Upper lobe of left lung (tissue), 4 donors: ENCODE results near the gene SVEP1.

Experiments used
- EP300 ChIP-seq, 4 donors: sonication (generic); formaldehyde crosslinking; IDR thresholded peaks; one replicate each; pipeline ENCODE4 v1.5.1; 2017; ENCODE audit warnings: antibody characterized with exemption in 4 of 4, control low read depth in 2 of 4
- POLR2AphosphoS5 ChIP-seq, 2 donors: sonication (generic); formaldehyde crosslinking; IDR thresholded peaks; one replicate each; pipeline ENCODE4 v1.5.1; 2017; ENCODE audit warnings: antibody characterized with exemption in 2 of 2
- TF ChIP-seq, protein P1 (sequence below), 6 experiments: fragments of 450-650 bp in 4 of 6; fragments of 200-600 bp in 2 of 6; sonication (generic) in 2 of 6; IDR thresholded peaks; one replicate each; pipeline ENCODE4 v1.5.1; 2016 to 2019; ENCODE audit warnings: antibody characterized with exemption in 6 of 6

- TF ChIP-seq, protein P1, sequence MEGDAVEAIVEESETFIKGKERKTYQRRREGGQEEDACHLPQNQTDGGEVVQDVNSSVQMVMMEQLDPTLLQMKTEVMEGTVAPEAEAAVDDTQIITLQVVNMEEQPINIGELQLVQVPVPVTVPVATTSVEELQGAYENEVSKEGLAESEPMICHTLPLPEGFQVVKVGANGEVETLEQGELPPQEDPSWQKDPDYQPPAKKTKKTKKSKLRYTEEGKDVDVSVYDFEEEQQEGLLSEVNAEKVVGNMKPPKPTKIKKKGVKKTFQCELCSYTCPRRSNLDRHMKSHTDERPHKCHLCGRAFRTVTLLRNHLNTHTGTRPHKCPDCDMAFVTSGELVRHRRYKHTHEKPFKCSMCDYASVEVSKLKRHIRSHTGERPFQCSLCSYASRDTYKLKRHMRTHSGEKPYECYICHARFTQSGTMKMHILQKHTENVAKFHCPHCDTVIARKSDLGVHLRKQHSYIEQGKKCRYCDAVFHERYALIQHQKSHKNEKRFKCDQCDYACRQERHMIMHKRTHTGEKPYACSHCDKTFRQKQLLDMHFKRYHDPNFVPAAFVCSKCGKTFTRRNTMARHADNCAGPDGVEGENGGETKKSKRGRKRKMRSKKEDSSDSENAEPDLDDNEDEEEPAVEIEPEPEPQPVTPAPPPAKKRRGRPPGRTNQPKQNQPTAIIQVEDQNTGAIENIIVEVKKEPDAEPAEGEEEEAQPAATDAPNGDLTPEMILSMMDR (IDR thresholded peaks at IDR 0.05): no peak
- TF ChIP-seq POLR2AphosphoS5 (IDR thresholded peaks at IDR 0.05) (no peak), EP300 (IDR thresholded peaks at IDR 0.05) (no peak)
Measured at GRCh38 chr9:110588296-110588695, 8.8 kb upstream of the SVEP1 start.
